HEK293 (cell line): Measurements from ENCODE around the gene CCDC136.

Source experiments
- CTCF ChIA-PET: fragments of 350-600 bp; formaldehyde crosslinking; extraction: SDS; loops from one replicate; lab custom pipeline; 2021; ENCODE audit warnings: antibody characterized with exemption; lab: Yijun Ruan, JAX
- POLR2A ChIA-PET: fragments of 300-600 bp; formaldehyde crosslinking; extraction: SDS; loops from one replicate; lab custom pipeline; 2020; ENCODE audit warnings: antibody characterized with exemption, inconsistent platforms; lab: Yijun Ruan, JAX
- H3K27ac ChIP-seq: fragments of 200-500 bp; sonication (Bioruptor generic); 2 replicates; pipeline ENCODE4 v1.5.1; 2014; ENCODE audit warnings: low read depth, low read length, control low read depth, inconsistent platforms; ENCODE audit errors: extremely low read depth
- H3K36me3 ChIP-seq, 2 experiments: fragments of 200-500 bp in 1 of 2; sonication (Bioruptor generic) in 1 of 2; 1 replicate in 1 of 2; 2 replicates in 1 of 2; pipeline ENCODE4 v1.5.1; 2014 to 2017; ENCODE audit warnings: inconsistent platforms in 2 of 2, low read length in 2 of 2; ENCODE audit not compliant: control insufficient read depth in 2 of 2, insufficient read depth in 1 of 2
- H3K4me1 ChIP-seq: fragments of 200-500 bp; sonication (Bioruptor generic); 2 replicates; pipeline ENCODE4 v1.5.1; 2014; ENCODE audit warnings: mild to moderate bottlenecking, low read length, inconsistent platforms; ENCODE audit not compliant: control insufficient read depth, insufficient read depth
- H3K4me3 ChIP-seq: 2 replicates; pipeline ENCODE4 v1.5.1; 2011; ENCODE audit warnings: low read depth, mild to moderate bottlenecking, control low read depth, low read length, moderate library complexity
- H3K9me3 ChIP-seq: fragments of 200-500 bp; sonication (Bioruptor generic); 2 replicates; pipeline ENCODE4 v1.5.1; 2014; ENCODE audit warnings: low read depth, low read length, inconsistent platforms; ENCODE audit not compliant: control insufficient read depth, insufficient read depth
- CTCF ChIP-seq: fragments of 450-650 bp; formaldehyde crosslinking; IDR thresholded peaks from 2 replicates; pipeline ENCODE4 v1.5.1; 2016; ENCODE audit warnings: missing biosample characterization, missing genetic modification characterization
- EGR2 ChIP-seq: fragments of 450-650 bp; formaldehyde crosslinking; IDR thresholded peaks from 2 replicates; pipeline ENCODE4 v1.5.1; 2016; ENCODE audit warnings: low read depth, missing biosample characterization, missing genetic modification characterization
- MZF1 ChIP-seq: fragments of 450-650 bp; formaldehyde crosslinking; IDR thresholded peaks from 2 replicates; pipeline ENCODE4 v1.5.1; 2017; ENCODE audit warnings: missing biosample characterization, missing genetic modification characterization, borderline replicate concordance
- REPIN1 ChIP-seq: fragments of 450-650 bp; formaldehyde crosslinking; IDR thresholded peaks from 2 replicates; pipeline ENCODE4 v1.5.1; 2017; ENCODE audit warnings: missing biosample characterization, missing genetic modification characterization, low read depth
- SALL2 ChIP-seq: fragments of 450-650 bp; formaldehyde crosslinking; IDR thresholded peaks from 2 replicates; pipeline ENCODE4 v1.5.0; 2017; ENCODE audit warnings: missing biosample characterization, mild to moderate bottlenecking, missing genetic modification characterization, borderline replicate concordance
- ZBTB17 ChIP-seq: fragments of 450-650 bp; formaldehyde crosslinking; IDR thresholded peaks from 2 replicates; pipeline ENCODE4 v1.5.1; 2016; ENCODE audit warnings: missing biosample characterization, missing genetic modification characterization
- ZBTB7A ChIP-seq: fragments of 450-650 bp; formaldehyde crosslinking; IDR thresholded peaks from 2 replicates; pipeline ENCODE4 v1.5.1; 2016; ENCODE audit warnings: low read depth, missing biosample characterization, missing genetic modification characterization
- ZIC2 ChIP-seq: fragments of 450-650 bp; formaldehyde crosslinking; IDR thresholded peaks from 2 replicates; pipeline ENCODE4 v1.5.1; 2016; ENCODE audit warnings: missing biosample characterization, missing genetic modification characterization
- ZNF112 ChIP-seq: fragments of 450-650 bp; formaldehyde crosslinking; IDR thresholded peaks from 2 replicates; pipeline ENCODE4 v1.5.0; 2017; ENCODE audit warnings: missing biosample characterization, missing genetic modification characterization
- ZNF18 ChIP-seq: fragments of 450-650 bp; formaldehyde crosslinking; IDR thresholded peaks from 2 replicates; pipeline ENCODE4 v1.5.1; 2016; ENCODE audit warnings: missing biosample characterization, missing genetic modification characterization
- ZNF223 ChIP-seq: fragments of 450-650 bp; formaldehyde crosslinking; IDR thresholded peaks from 2 replicates; pipeline ENCODE4 v1.5.1; 2016; ENCODE audit warnings: missing biosample characterization, missing genetic modification characterization
- ZNF266 ChIP-seq: fragments of 450-650 bp; formaldehyde crosslinking; IDR thresholded peaks from 2 replicates; pipeline ENCODE4 v1.5.1; 2016; ENCODE audit warnings: missing biosample characterization, missing genetic modification characterization, low read depth
- ZNF366 ChIP-seq: fragments of 450-650 bp; formaldehyde crosslinking; conservative IDR thresholded peaks from 2 replicates; pipeline ENCODE4 v1.5.1; 2016; ENCODE audit warnings: missing biosample characterization, missing genetic modification characterization
- ZNF394 ChIP-seq: fragments of 450-650 bp; formaldehyde crosslinking; IDR thresholded peaks from 2 replicates; pipeline ENCODE4 v1.5.1; 2016; ENCODE audit warnings: missing biosample characterization, missing genetic modification characterization, mild to moderate bottlenecking, moderate library complexity, borderline replicate concordance
- ZNF426 ChIP-seq: fragments of 450-650 bp; formaldehyde crosslinking; IDR thresholded peaks from 2 replicates; pipeline ENCODE4 v1.5.1; 2017; ENCODE audit warnings: missing biosample characterization, missing genetic modification characterization, mild to moderate bottlenecking, inconsistent platforms, moderate library complexity
- ZNF473 ChIP-seq: fragments of 450-650 bp; formaldehyde crosslinking; IDR thresholded peaks from 2 replicates; pipeline ENCODE4 v1.5.1; 2017; ENCODE audit warnings: missing biosample characterization, missing genetic modification characterization
- ZNF514 ChIP-seq: fragments of 450-650 bp; formaldehyde crosslinking; IDR thresholded peaks from 2 replicates; pipeline ENCODE4 v1.5.1; 2016; ENCODE audit warnings: missing biosample characterization, missing genetic modification characterization
- ZNF518A ChIP-seq: fragments of 450-650 bp; formaldehyde crosslinking; conservative IDR thresholded peaks from 2 replicates; pipeline ENCODE4 v1.5.1; 2016; ENCODE audit warnings: low read depth, missing biosample characterization, missing genetic modification characterization
- ZNF571 ChIP-seq: fragments of 450-650 bp; formaldehyde crosslinking; IDR thresholded peaks from 2 replicates; pipeline ENCODE4 v1.5.0; 2017; ENCODE audit warnings: missing biosample characterization, missing genetic modification characterization
- ZNF626 ChIP-seq: fragments of 450-650 bp; sonication (Bioruptor Pico); formaldehyde crosslinking; IDR thresholded peaks from 2 replicates; pipeline ENCODE4 v1.5.1; 2018; ENCODE audit warnings: missing biosample characterization, missing genetic modification characterization, inconsistent platforms
- ZNF639 ChIP-seq: fragments of 450-650 bp; formaldehyde crosslinking; IDR thresholded peaks from 2 replicates; pipeline ENCODE4 v1.5.1; 2016; ENCODE audit warnings: missing biosample characterization, missing genetic modification characterization
- ZNF701 ChIP-seq: fragments of 450-650 bp; formaldehyde crosslinking; IDR thresholded peaks from 2 replicates; pipeline ENCODE4 v1.5.1; 2016; ENCODE audit warnings: missing biosample characterization, missing genetic modification characterization
- ZNF843 ChIP-seq: fragments of 450-650 bp; formaldehyde crosslinking; IDR thresholded peaks from 2 replicates; pipeline ENCODE4 v1.5.1; 2016; ENCODE audit warnings: missing biosample characterization, missing genetic modification characterization
- TF ChIP-seq, protein P1 (sequence below): fragments of 450-650 bp; formaldehyde crosslinking; IDR thresholded peaks from 2 replicates; pipeline ENCODE4 v1.5.1; 2017; ENCODE audit warnings: missing biosample characterization, missing genetic modification characterization

Gene CCDC136

DNA sequence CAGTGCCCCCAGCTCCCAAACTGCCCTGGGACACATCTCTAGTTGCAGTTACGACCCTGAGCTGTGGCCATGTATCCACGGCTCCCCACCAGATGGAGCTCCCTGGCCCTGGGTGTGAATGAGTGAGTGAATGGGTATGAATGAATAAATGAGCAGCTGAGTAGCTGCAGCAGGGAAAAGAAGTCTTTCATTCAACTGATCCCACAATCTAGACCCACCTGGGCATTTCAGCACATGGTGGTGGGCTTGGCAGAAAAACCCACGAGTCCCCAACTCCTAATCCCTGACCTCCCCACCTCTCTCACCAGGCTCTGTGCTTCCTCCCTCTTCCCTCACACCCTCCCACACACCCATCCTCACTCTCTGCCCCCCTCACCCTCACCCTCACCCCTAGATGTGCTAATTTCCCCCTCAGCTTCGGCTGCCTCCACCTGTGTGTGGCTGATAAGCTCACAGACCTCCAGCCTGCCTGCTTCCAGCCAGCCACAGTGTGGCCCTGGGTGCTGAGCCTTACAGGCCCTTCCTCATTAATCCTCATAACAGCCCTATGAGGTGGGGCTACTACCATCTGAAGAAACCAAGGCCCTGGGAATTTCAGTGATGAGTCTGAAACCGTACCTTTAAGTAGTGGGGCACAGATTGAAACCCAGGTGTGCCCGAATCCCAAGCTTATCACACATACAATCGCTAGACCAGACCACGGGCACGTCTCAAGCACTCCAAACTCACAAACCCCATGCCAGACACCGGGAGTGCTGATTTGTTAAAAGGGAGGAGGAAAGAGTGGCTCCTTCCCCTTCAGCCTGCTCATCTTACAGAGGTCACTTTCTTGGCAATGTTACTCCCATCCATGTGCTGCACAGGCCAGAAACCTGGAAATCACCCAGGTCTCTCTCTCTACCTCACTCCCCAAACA is 68.6 kb downstream of the CCDC136 start:
- Histone ChIP-seq H3K4me1 (no peaks in the 10 kb centered on the region), H3K27ac (no peak overlapping the region), H3K4me3 (no peak overlapping the region), H3K36me3 (peaks cover 6 to 31% of the 10 kb centered on the region in 2 experiments; a peak in 2 of 3 replicates), H3K9me3 (no peaks in the 10 kb centered on the region)
- POLR2A ChIA-PET = no interaction called here
- CTCF ChIA-PET = interaction anchor here (0.6 to 1.9 kb wide), 6 partner anchors 14 to 152 kb away, joined by 3 to 6 read pairs (median 4); no protein-coding TSS in a partner anchor
- TF ChIP-seq ZBTB7A (tag by site-specific recombination) (no peak), ZNF223 (tag by site-specific recombination) (no peak), ZNF571 (tag by site-specific recombination) (no peak), ZNF366 (tag by site-specific recombination) (no peak), ZNF639 (tag by site-specific recombination) (no peak), ZNF266 (tag by site-specific recombination) (no peak), REPIN1 (tag by site-specific recombination) (no peak), ZNF843 (no peak), SALL2 (tag by site-specific recombination) (no peak), ZIC2 (no peak), ZNF18 (tag by site-specific recombination) (no peak), ZNF473 (no peak), ZNF518A (tag by site-specific recombination) (no peak), ZNF701 (tag by site-specific recombination) (no peak), ZNF626 (tag by site-specific recombination) (no peak), ZNF112 (no peak), ZNF394 (tag by site-specific recombination) (no peak), ZNF514 (tag by site-specific recombination) (no peak), EGR2 (tag by site-specific recombination) (peak; percentile 82), ZNF426 (tag by site-specific recombination) (no peak), CTCF (0 out of 2 replicates have a peak, but pooled peaks have one; percentile 34), MZF1 (tag by site-specific recombination) (peak; percentile 53; the same call in 1 of the 2 replicates), ZBTB17 (tag by site-specific recombination) (no peak; the same call in 1 of the 2 replicates)
- TF ChIP-seq, protein P1, sequence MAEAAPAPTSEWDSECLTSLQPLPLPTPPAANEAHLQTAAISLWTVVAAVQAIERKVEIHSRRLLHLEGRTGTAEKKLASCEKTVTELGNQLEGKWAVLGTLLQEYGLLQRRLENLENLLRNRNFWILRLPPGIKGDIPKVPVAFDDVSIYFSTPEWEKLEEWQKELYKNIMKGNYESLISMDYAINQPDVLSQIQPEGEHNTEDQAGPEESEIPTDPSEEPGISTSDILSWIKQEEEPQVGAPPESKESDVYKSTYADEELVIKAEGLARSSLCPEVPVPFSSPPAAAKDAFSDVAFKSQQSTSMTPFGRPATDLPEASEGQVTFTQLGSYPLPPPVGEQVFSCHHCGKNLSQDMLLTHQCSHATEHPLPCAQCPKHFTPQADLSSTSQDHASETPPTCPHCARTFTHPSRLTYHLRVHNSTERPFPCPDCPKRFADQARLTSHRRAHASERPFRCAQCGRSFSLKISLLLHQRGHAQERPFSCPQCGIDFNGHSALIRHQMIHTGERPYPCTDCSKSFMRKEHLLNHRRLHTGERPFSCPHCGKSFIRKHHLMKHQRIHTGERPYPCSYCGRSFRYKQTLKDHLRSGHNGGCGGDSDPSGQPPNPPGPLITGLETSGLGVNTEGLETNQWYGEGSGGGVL = peak; percentile 96
